Hepatic stellate cell (primary cell): Measurements from ENCODE around the gene CHN1.

Experiments
- DNase-seq: peaks from one replicate; pipeline ENCODE4 v3.0.0; 2011; ENCODE audit warnings: low spot score

The CHN1 gene

GRCh38 chr2:174765576-174765975 lies 239.6 kb downstream of the CHN1 start:
- DNase-seq, result no peak

GRCh38 chr2:174764280-174765255 lies 240.6 kb downstream of the CHN1 start, which contains the start of gene CHRNA1:
TSS of gene CHRNA1 (minus strand) at chr2:174764472. CDS start at chr2:174764394, 78 bp downstream.
- peak; percentile 60 for DNase-seq

GRCh38 chr2:174763780-174764179 lies 241.4 kb downstream of the CHN1 start:
- no peak for DNase-seq

GRCh38 chr2:174762464-174762863 lies 242.7 kb downstream of the CHN1 start:
- DNase-seq, result no peak

GRCh38 chr2:174761837-174762236 lies 243.3 kb downstream of the CHN1 start:
- peak; percentile 57 for DNase-seq

- DNase-seq, result no peak
These were observed 244.2 kb downstream of the CHN1 start for GRCh38 chr2:174760845-174761473.

- DNase-seq, result no peak
These were observed 245.7 kb downstream of the CHN1 start for GRCh38 chr2:174759381-174760065.

GRCh38 chr2:174756743-174757142 lies 248.4 kb downstream of the CHN1 start:
- DNase-seq, result no peak

GRCh38 chr2:174753038-174753633 lies 252.0 kb downstream of the CHN1 start:
- no peak for DNase-seq

- no peak for DNase-seq
These were observed 252.7 kb downstream of the CHN1 start for GRCh38 chr2:174752403-174753037.

GRCh38 chr2:174750923-174751441 lies 254.2 kb downstream of the CHN1 start:
- no peak for DNase-seq

- no peak for DNase-seq
These were observed 255.4 kb downstream of the CHN1 start for GRCh38 chr2:174749793-174750192.

- DNase-seq, result no peak
These were observed 256.2 kb downstream of the CHN1 start for GRCh38 chr2:174748948-174749347.
